Measurements from ENCODE around the gene XIAP.
"Not testable (repeated sequence)": the region's sequence is repeated elsewhere in the genome, so short reads cannot be mapped to it uniquely, and the experiment has no call there.

XIAP gene

DNA sequence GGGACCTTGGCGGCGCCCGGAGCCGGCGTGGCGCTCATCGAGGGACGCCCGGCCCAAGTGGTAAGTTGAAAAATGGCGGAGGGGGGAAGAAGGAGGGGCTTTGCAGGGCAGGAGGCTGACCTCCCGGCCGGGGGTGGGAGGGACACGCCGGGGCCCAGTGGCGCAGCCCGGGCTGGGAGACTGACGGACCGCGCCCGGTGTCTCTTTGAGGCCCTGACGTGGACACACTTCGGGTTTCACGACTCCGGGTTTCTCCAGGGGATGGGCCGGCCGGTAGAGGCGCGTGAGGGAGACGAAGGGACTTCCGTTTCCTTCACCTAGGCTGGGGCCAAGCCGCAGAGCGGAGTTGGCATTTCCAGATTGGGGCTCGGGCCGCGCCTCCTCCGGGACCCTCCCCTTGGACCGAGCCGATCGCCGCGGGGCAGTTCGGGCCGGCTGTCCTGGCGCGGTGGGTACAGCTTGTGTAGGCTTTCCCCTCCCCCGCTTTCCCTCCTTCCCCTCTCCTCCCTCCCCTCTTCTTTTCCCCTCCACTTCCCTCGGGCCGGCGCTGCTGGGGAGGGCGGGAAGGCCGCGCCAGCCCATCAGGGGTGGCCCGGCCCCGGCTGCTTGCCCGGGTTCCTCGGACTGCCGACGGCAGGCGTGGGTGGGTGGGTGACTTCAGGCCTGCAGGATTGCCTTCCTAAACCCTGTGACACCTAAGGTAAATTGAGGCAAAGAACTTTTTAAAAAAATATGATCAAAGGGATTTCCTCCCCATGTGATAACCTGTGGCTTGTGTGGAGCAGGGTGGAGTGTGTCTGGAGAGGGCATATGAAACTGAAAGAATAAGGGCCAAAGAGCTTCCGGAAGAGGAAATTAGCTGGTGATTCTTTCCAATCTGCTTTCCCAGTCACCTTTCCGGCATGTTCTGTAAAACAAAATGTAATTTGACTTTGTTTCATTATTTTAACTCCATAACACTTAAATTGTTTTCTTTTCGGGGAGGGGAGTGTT is at the start of gene XIAP:
Gene XIAP (plus strand): TSS at position 208 of the 993 bp plus-strand sequence. CDS start 25,610 bp downstream, outside the sequence.
- peak; percentile 79 for DNase-seq (ENCODE audit: low spot score)

GRCh38 chrX:123814343-123814742 is 45.5 kb upstream of the XIAP start:
- DNase-seq (ENCODE audit: low spot score) = no peak

DNA sequence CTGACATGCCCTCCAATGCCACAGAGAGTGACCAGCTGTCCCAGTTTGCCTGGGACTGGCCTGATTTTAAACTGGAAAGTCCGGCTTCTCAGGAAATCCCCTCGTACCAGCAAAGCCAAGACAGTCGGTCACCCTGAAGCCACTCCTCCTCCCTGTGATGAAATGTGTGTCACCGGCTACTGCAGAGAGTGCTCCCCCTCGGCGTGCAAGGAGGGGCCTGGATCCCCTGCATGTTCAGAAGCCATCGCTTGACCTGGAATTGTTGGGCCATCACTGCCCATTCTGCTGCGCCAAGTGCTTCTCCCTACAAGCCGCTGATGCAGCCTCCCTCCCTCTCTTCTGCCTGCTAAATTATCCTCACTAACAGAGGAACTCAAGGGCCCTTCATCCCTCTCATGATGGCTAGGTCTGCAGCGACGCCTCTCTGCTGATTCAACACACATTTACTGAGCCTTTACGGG is 44.9 kb upstream of the XIAP start:
- DNase-seq (ENCODE audit: low spot score) = not testable (repeated sequence)

DNA sequence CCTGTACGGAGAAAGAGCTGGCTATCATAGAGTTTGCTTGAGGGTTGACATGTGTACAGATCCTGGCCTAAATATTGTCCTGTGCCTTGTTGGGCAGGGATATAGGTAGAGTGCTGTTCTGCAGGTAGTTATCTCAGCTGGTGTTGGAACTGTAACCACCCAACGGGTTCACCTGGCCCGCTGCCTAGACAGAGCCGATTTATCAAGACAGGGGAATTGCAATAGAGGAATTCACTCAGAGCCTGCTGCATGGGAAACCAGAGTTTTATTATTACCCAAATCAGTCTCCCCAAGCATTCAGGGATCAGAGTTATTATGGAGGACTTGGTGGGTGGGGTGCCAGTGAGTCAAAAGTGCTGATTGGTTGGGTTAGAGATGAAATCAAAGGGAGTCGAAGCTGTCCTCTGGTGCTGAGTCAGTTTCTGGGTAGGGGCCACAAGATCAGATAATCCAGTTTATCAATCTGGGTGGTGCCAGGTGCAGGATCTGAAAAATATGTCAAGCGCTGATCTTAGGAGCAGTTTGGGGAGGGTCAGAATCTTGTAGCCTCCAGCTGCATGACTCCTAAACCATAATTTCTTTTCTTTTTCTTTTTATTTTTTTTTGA is 42.5 kb upstream of the XIAP start:
- no peak for DNase-seq (ENCODE audit: low spot score)

DNA sequence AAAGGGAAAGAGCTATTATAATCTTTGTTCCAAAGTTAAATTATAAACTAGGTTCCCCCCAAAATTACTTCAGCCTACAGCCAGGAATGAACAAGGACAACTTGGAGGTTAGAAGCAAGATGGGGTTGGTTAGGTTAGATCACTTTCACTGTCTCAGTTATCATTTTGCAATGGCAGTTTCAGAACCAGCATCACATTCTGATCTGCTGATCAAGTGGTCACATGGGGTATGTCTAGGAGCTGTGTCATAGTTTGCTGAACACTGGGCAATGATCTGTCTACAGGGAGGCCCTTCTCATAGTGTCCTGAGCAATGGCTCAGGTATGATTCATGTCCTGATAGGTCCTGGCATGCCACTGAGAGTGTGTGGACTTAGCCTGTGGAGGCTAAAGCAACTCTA is 41.6 kb upstream of the XIAP start:
- DNase-seq (ENCODE audit: low spot score) = no peak

DNA sequence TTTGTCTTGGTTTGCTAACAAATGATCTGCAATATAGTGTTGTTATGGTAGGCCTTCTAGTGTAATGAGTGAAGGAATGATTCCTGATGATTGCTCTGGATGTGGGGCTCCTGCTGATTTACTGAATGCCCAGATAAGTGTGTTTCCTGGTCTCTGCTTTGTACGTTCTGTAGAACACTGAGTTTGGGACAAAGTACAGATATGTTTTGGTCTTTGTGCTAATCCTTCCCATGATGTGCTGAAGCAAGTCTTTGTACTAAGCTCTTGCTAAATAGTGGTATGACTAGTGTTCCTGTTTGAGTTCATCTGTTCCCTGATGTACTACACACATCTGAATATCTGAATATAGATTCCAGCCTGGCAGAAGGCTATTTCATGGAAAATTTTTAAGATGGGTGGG is 36.9 kb upstream of the XIAP start:
- DNase-seq (ENCODE audit: low spot score) = no peak

- DNase-seq (ENCODE audit: low spot score) = no peak
These were observed 29.5 kb upstream of the XIAP start for GRCh38 chrX:123830309-123830708.

GRCh38 chrX:123833387-123833786 is 26.5 kb upstream of the XIAP start:
- DNase-seq (ENCODE audit: low spot score) = peak; percentile 60

DNA sequence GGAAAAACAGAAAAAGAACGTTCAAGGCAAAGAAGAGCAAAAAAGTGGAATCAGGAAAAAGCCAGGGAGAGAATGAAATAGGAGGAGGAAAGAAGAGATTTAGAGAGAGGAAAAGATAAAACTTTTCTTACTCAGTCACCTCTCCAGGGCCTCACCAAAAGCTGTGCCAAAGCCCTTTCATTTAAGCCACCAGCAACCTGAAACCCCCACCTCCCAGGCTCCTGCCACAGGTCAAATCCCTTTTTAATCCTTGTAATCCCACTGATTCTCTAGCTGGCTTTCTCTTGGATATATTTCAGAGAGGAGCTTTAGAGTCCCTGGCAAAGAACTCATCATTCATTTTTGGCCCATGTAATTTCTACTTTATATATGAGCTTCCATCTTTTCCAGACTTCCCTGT is 25.7 kb upstream of the XIAP start:
- DNase-seq (ENCODE audit: low spot score) = peak; percentile 61

GRCh38 chrX:123835661-123836371 is 24.0 kb upstream of the XIAP start:
- DNase-seq (ENCODE audit: low spot score) = no peak

GRCh38 chrX:123845129-123845528 is 14.7 kb upstream of the XIAP start:
- not testable (repeated sequence) for DNase-seq (ENCODE audit: low spot score)

GRCh38 chrX:123846577-123847038 is 13.2 kb upstream of the XIAP start:
- DNase-seq (ENCODE audit: low spot score) = no peak

- no peak for DNase-seq (ENCODE audit: low spot score)
These were observed 12.8 kb upstream of the XIAP start for GRCh38 chrX:123847056-123847455.

GRCh38 chrX:123849096-123849495 is 10.8 kb upstream of the XIAP start:
- DNase-seq (ENCODE audit: low spot score) = no peak

GRCh38 chrX:123849906-123850305 is 9.9 kb upstream of the XIAP start:
- DNase-seq (ENCODE audit: low spot score) = not testable (repeated sequence)

GRCh38 chrX:123851079-123851478 is 8.8 kb upstream of the XIAP start:
- DNase-seq (ENCODE audit: low spot score) = no peak

- no peak for DNase-seq (ENCODE audit: low spot score)
These were observed 5.5 kb upstream of the XIAP start for GRCh38 chrX:123854329-123854728.

GRCh38 chrX:123859409-123859845 is 426 bp upstream of the XIAP start:
- no peak for DNase-seq (ENCODE audit: low spot score)

GRCh38 chrX:123860983-123861382 is 1.1 kb downstream of the XIAP start:
- no peak for DNase-seq (ENCODE audit: low spot score)

DNA sequence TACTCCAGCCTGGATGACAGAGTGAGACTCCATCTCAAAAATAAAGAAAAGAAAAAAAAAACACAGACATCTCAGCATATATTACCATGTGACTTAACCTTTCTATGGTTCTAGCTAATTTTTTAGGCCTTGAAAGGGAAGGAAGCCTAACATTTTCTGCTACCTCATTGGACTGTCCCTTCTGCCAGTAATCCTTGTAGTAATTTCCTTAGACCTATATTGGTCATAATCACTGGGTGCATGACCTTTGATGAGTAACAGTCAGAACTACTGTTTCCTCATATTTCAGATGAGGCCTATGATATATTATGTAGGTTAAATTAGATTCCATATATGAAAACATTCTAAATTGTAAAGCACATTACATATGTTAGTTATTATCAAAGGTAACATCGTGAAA is 9.6 kb downstream of the XIAP start:
- no peak for DNase-seq (ENCODE audit: low spot score)

DNA sequence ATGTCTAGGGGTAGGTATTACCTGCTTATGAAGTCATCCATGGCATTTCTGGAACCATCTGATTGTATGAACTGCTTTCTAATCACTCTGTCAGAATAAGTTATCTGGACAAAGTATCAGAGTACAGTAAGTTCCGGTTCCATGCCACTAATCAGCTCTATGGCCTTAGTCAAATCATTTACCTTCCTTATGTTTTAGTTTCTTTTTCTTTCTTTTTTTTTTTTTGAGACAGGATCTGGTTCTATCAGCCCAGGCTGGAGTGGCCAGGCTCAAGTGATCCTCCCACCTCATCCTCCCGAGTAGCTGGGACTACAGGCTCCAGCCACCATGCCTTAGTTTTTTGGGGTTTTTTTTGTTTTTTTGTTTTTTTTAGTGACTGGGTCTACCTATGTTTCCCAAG is 11.5 kb downstream of the XIAP start:
- no peak for DNase-seq (ENCODE audit: low spot score)

- no peak for DNase-seq (ENCODE audit: low spot score)
These were observed 14.1 kb downstream of the XIAP start for GRCh38 chrX:123873956-123874355.

Data from D341Med (cell line).